Caco-2 (cell line): ENCODE data around the gene KIFBP. TPM values are rescaled to one million over a fixed set of nuclear protein-coding genes. Genes with fewer than 3 reads are reported as not detected.

Experiments used
- BruUV-seq: library from RNA; stranded (reverse); fragments of 400-500 nt; replicated peaks from 2 replicates; lab custom pipeline; 2021; lab: Mats Ljungman, UMichigan
- CTCF ChIA-PET: fragments of 300-600 bp; sonication (Branson Sonifier 250); formaldehyde crosslinking; loops from one replicate; lab custom pipeline; 2022; ENCODE audit warnings: antibody characterized with exemption; lab: Charles Lee
- POLR2A ChIA-PET: fragments of 300-600 bp; sonication (Branson Sonifier 250); formaldehyde crosslinking; loops from one replicate; lab custom pipeline; 2022; ENCODE audit warnings: antibody characterized with exemption; lab: Charles Lee
- DNase-seq, 2 experiments: peaks; one replicate each; pipeline versions ENCODE4 v3.0.0 to v3.0.0-alpha.2; 2020 to 2022
- H3K27me3 ChIP-seq: replicated peaks from 2 replicates; pipeline ENCODE4 v1.6.0; 2011; ENCODE audit warnings: low read length; ENCODE audit not compliant: control insufficient read depth, insufficient read depth
- H3K36me3 ChIP-seq: 2 replicates; pipeline ENCODE4 v1.5.1; 2011; ENCODE audit warnings: low read length; ENCODE audit not compliant: control insufficient read depth, insufficient read depth
- H3K4me1 ChIP-seq: fragments of 250-450 bp; sonication (Bioruptor Pico); 2 replicates; pipeline ENCODE4 v1.5.1; 2020; ENCODE audit warnings: mild to moderate bottlenecking
- H3K4me3 ChIP-seq: 2 replicates; pipeline ENCODE4 v1.5.1; 2011; ENCODE audit warnings: low read depth, mild to moderate bottlenecking, control low read depth, low read length
- H3K9me3 ChIP-seq: fragments of 250-450 bp; sonication (Bioruptor Pico); 2 replicates; pipeline ENCODE4 v1.5.1; 2020; ENCODE audit warnings: mild to moderate bottlenecking, moderate library complexity
- H3K27ac Mint-ChIP-seq: one replicate; pipeline ENCODE4 v1.8.0; 2022; ENCODE audit warnings: mixed read lengths; ENCODE audit not compliant: unreplicated experiment
- H3K27me3 Mint-ChIP-seq: one replicate; pipeline ENCODE4 v1.8.0; 2022; ENCODE audit warnings: mixed read lengths; ENCODE audit not compliant: insufficient read depth, unreplicated experiment
- H3K36me3 Mint-ChIP-seq: one replicate; pipeline ENCODE4 v1.8.0; 2022; ENCODE audit warnings: mild to moderate bottlenecking, mixed read lengths; ENCODE audit not compliant: insufficient read depth, unreplicated experiment
- H3K4me1 Mint-ChIP-seq: one replicate; pipeline ENCODE4 v1.8.0; 2022; ENCODE audit warnings: low read depth, mixed read lengths; ENCODE audit not compliant: unreplicated experiment
- H3K4me3 Mint-ChIP-seq: one replicate; pipeline ENCODE4 v1.8.0; 2022; ENCODE audit warnings: mild to moderate bottlenecking, moderate library complexity, mixed read lengths; ENCODE audit not compliant: unreplicated experiment
- H3K9me3 Mint-ChIP-seq: one replicate; pipeline ENCODE4 v1.8.0; 2022; ENCODE audit warnings: mixed read lengths; ENCODE audit not compliant: unreplicated experiment
- CTCF ChIP-seq, 2 experiments: fragments of 200-600 bp in 1 of 2; IDR thresholded peaks; 1 replicate in 1 of 2; 2 replicates in 1 of 2; pipeline versions ENCODE4 v1.5.1 to v1.8.0; 2011 to 2022; ENCODE audit warnings: antibody characterized with exemption in 1 of 2, control low read depth in 1 of 2, inconsistent platforms in 1 of 2, low read depth in 1 of 2, low read length in 1 of 2, mild to moderate bottlenecking in 1 of 2, moderate library complexity in 1 of 2; ENCODE audit not compliant: insufficient read depth in 1 of 2, severe bottlenecking in 1 of 2, unreplicated experiment in 1 of 2
- intact Hi-C: fragments of 100-400 bp; cut with micrococcal nuclease; formaldehyde crosslinking; loops from one replicate; pipeline ENCODE4 v1.10.0; 2022; ENCODE audit not compliant: unreplicated experiment
- total RNA-seq: library from RNA; stranded (reverse); gene quantifications from 2 replicates; pipeline ENCODE4 v1.2.3, GENCODE V29; 2022

Gene KIFBP
- total RNA-seq, 1 experiment from 2014 or later: 58.9 TPM

- POLR2A ChIA-PET: interaction anchor here (0.6 kb wide), 1 partner anchor 117 kb away, joined by 3 read pairs; no protein-coding TSS in a partner anchor
- Mint-ChIP-seq H3K9me3 (no peaks in the 10 kb centered on the region), H3K4me1 (no peaks in the 10 kb centered on the region), H3K27me3 (no peaks in the 10 kb centered on the region), H3K36me3 (peaks cover 31% of the 10 kb centered on the region), H3K4me3 (no peak overlapping the region), H3K27ac (no peak overlapping the region)
- BruUV-seq: no TSS peak
- no peak overlapping the region for H3K4me3 ChIP-seq
- intact Hi-C loops: no loop called here
- TF ChIP-seq CTCF (IDR thresholded peaks at IDR 0.05; ENCODE audit: insufficient read depth in 1 of 2, low read depth in 1 of 2, low read length in 1 of 2, severe bottlenecking in 1 of 2, unreplicated experiment in 1 of 2): no peak
- no peaks in the 10 kb centered on the region for H3K4me1 ChIP-seq
- H3K27me3 ChIP-seq: no peaks in the 10 kb centered on the region
- H3K36me3 ChIP-seq: peaks cover 7% of the 10 kb centered on the region
- CTCF ChIA-PET: no interaction called here
- DNase-seq: no peak
- no peaks in the 10 kb centered on the region for H3K9me3 ChIP-seq
Measured at GRCh38 chr10:69014171-69014570, 25.6 kb downstream of the KIFBP start.

DNA sequence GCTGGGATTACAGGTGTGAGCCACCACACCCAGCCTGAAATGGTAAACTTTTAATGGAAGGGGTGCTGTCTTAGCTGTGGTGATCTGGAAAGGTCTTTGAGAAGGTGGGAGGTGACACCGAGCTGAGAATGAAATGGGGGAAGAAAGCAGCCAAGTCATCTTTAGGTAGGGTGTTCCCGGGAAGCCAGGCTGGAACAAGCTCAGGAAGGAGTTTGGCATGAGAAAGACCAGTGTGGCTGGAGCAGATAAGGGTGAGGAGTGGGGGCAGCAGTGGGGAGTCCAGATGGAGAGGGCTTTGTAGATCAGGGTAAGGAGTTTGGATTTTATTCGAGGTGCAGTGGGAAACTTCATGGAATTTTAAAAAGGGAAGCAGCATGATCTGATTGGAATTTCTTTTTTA, 30.0 kb downstream of the KIFBP start:
- no peak overlapping the region for H3K27ac Mint-ChIP-seq
- Histone ChIP-seq H3K4me1 (no peaks in the 10 kb centered on the region), H3K27me3 (no peaks in the 10 kb centered on the region), H3K4me3 (no peak overlapping the region), H3K9me3 (no peaks in the 10 kb centered on the region; the same call in 1 of the 2 replicates), H3K36me3 (peaks cover 4% of the 10 kb centered on the region; the same call in 1 of the 2 replicates)
- no peak overlapping the region for H3K4me3 Mint-ChIP-seq
- peaks cover 15% of the 10 kb centered on the region for H3K36me3 Mint-ChIP-seq
- ChIA-PET POLR2A (no interaction called here), CTCF (interaction anchor here (1.0 kb wide), 1 partner anchor 14 kb away, joined by 3 read pairs; no protein-coding TSS in a partner anchor)
- intact Hi-C loops: no loop called here
- H3K27me3 Mint-ChIP-seq: no peaks in the 10 kb centered on the region
- TF ChIP-seq CTCF (IDR thresholded peaks at IDR 0.05; ENCODE audit: insufficient read depth in 1 of 2, low read depth in 1 of 2, low read length in 1 of 2, severe bottlenecking in 1 of 2, unreplicated experiment in 1 of 2): no peak
- no peaks in the 10 kb centered on the region for H3K4me1 Mint-ChIP-seq
- BruUV-seq: no TSS peak
- H3K9me3 Mint-ChIP-seq: no peaks in the 10 kb centered on the region
- DNase-seq: no peak

DNA sequence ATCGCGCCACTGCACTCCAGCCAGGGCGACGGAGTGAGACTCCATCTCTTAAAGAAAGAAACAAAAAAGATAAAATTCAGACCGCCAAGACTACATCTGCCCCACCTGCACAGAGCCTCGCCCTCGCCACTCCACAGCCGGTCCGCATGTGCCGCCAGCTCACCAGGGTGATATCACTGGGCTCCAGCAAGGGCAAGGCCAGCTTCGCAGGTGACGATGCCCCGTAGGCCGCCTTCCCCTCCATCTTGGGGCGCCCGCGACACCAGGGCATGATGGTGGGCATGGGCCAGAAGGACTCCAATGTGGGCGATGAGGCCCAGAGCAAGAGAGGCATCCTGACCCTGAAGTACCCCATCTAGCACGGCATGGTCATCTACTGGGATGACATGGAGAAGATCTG, 34.0 kb downstream of the KIFBP start:
- TF ChIP-seq CTCF (IDR thresholded peaks at IDR 0.05; ENCODE audit: insufficient read depth in 1 of 2, low read depth in 1 of 2, low read length in 1 of 2, severe bottlenecking in 1 of 2, unreplicated experiment in 1 of 2): no peak
- peaks cover 8% of the 10 kb centered on the region for H3K36me3 Mint-ChIP-seq
- no peak for DNase-seq
- POLR2A ChIA-PET: no interaction called here
- intact Hi-C loops: no loop called here
- H3K9me3 ChIP-seq: no peaks in the 10 kb centered on the region; the same call in 1 of the 2 replicates
- H3K4me1 Mint-ChIP-seq: no peaks in the 10 kb centered on the region
- no peak overlapping the region for H3K4me3 Mint-ChIP-seq
- no peaks in the 10 kb centered on the region for H3K9me3 Mint-ChIP-seq
- no peaks in the 10 kb centered on the region for H3K36me3 ChIP-seq
- H3K27me3 ChIP-seq: no peaks in the 10 kb centered on the region
- H3K4me1 ChIP-seq: no peaks in the 10 kb centered on the region
- peaks cover under 1% of the 10 kb centered on the region for H3K27me3 Mint-ChIP-seq
- no peak overlapping the region for H3K4me3 ChIP-seq
- H3K27ac Mint-ChIP-seq: no peak overlapping the region
- CTCF ChIA-PET: no interaction called here
- no TSS peak for BruUV-seq
